ENCODE data around the gene FBXW8.

FBXW8 gene

DNA sequence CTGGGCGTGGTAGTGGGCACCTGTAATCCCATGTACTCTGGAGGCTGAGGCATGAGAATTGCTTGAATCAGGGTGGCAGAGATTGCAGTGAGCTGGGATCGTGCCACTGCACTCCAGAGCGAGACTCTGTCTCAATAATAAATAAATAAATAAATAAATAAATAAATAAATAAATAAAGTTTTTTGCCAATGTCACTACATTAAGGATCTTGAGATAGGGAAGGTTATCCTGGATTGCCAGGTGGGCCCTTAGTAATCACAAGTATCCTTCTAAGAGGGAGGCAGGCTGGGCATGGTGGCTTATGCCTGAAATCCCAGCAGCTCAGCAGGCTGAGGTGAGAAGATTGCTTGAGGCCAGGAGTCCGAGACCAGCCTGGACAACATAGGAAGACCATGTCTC lies 4.5 kb upstream of the FBXW8 start:
- POLR2A ChIA-PET: no interaction called here
- CTCF ChIA-PET: interaction anchor here (0.6 to 1.2 kb wide), 2 partner anchors 17 to 196 kb away, joined by 4 to 5 read pairs; no protein-coding TSS in a partner anchor
- TF ChIP-seq ZNF558 (tag by site-specific recombination; IDR thresholded peaks at IDR 0.05): 0 out of 2 replicates have a peak, but pooled peaks have one; percentile 50
- 0 out of 2 replicates have a peak, but pooled peaks have one; percentile 20 for TF ChIP-seq ZNF791 (tag by site-specific recombination; IDR thresholded peaks at IDR 0.05)
- TF ChIP-seq ZFP37 (tag by site-specific recombination; IDR thresholded peaks at IDR 0.05): 0 out of 2 replicates have a peak, but pooled peaks have one; percentile 50
- no peak for TF ChIP-seq REPIN1 (tag by site-specific recombination; IDR thresholded peaks at IDR 0.05; ENCODE audit: low read depth)
- no peak for TF ChIP-seq SCRT2 (tag by site-specific recombination; IDR thresholded peaks at IDR 0.05)
- TF ChIP-seq ZNF266 (tag by site-specific recombination; IDR thresholded peaks at IDR 0.05; ENCODE audit: low read depth): peak; percentile 56; the same call in 1 of the 2 replicates
- TF ChIP-seq ZXDB (tag by site-specific recombination; IDR thresholded peaks at IDR 0.05): peak; percentile 63
- peak; percentile 78 for TF ChIP-seq ZBTB8A (tag by site-specific recombination; IDR thresholded peaks at IDR 0.05)
- TF ChIP-seq ZNF202 (tag by site-specific recombination; IDR thresholded peaks at IDR 0.05; ENCODE audit: borderline replicate concordance): 0 out of 2 replicates have a peak, but pooled peaks have one; percentile 34
- peak; percentile 57; the same call in 1 of the 2 replicates for TF ChIP-seq ZNF664 (tag by site-specific recombination; IDR thresholded peaks at IDR 0.05)
- TF ChIP-seq ZNF292 (tag by site-specific recombination; IDR thresholded peaks at IDR 0.05; ENCODE audit: borderline replicate concordance, low read depth): 0 out of 2 replicates have a peak, but pooled peaks have one; percentile 50
- peak; percentile 79 for TF ChIP-seq ZNF623 (tag by site-specific recombination; IDR thresholded peaks at IDR 0.05)
- no peak for TF ChIP-seq ZNF658 (tag by site-specific recombination; IDR thresholded peaks at IDR 0.05)
- TF ChIP-seq ZNF555 (tag by site-specific recombination; conservative IDR thresholded peaks at IDR 0.05): peak; percentile 73
- no peak for TF ChIP-seq ZFP41 (tag by site-specific recombination; IDR thresholded peaks at IDR 0.05; ENCODE audit: borderline replicate concordance)
- TF ChIP-seq, protein P1, sequence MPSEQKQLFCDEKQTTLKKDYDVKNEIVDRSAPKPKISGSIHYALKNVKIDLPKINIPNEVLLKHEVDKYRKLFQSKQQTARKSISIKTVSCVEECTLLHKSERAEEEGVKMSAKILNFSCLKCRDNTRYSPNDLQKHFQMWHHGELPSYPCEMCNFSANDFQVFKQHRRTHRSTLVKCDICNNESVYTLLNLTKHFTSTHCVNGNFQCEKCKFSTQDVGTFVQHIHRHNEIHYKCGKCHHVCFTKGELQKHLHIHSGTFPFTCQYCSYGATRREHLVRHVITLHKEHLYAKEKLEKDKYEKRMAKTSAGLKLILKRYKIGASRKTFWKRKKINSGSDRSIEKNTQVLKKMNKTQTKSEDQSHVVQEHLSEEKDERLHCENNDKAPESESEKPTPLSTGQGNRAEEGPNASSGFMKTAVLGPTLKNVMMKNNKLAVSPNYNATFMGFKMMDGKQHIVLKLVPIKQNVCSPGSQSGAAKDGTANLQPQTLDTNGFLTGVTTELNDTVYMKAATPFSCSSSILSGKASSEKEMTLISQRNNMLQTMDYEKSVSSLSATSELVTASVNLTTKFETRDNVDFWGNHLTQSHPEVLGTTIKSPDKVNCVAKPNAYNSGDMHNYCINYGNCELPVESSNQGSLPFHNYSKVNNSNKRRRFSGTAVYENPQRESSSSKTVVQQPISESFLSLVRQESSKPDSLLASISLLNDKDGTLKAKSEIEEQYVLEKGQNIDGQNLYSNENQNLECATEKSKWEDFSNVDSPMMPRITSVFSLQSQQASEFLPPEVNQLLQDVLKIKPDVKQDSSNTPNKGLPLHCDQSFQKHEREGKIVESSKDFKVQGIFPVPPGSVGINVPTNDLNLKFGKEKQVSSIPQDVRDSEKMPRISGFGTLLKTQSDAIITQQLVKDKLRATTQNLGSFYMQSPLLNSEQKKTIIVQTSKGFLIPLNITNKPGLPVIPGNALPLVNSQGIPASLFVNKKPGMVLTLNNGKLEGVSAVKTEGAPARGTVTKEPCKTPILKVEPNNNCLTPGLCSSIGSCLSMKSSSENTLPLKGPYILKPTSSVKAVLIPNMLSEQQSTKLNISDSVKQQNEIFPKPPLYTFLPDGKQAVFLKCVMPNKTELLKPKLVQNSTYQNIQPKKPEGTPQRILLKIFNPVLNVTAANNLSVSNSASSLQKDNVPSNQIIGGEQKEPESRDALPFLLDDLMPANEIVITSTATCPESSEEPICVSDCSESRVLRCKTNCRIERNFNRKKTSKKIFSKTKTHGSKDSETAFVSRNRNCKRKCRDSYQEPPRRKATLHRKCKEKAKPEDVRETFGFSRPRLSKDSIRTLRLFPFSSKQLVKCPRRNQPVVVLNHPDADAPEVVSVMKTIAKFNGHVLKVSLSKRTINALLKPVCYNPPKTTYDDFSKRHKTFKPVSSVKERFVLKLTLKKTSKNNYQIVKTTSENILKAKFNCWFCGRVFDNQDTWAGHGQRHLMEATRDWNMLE (tag by site-specific recombination; conservative IDR thresholded peaks at IDR 0.05; ENCODE audit: low read depth): peak; percentile 90
- TF ChIP-seq, protein P2, sequence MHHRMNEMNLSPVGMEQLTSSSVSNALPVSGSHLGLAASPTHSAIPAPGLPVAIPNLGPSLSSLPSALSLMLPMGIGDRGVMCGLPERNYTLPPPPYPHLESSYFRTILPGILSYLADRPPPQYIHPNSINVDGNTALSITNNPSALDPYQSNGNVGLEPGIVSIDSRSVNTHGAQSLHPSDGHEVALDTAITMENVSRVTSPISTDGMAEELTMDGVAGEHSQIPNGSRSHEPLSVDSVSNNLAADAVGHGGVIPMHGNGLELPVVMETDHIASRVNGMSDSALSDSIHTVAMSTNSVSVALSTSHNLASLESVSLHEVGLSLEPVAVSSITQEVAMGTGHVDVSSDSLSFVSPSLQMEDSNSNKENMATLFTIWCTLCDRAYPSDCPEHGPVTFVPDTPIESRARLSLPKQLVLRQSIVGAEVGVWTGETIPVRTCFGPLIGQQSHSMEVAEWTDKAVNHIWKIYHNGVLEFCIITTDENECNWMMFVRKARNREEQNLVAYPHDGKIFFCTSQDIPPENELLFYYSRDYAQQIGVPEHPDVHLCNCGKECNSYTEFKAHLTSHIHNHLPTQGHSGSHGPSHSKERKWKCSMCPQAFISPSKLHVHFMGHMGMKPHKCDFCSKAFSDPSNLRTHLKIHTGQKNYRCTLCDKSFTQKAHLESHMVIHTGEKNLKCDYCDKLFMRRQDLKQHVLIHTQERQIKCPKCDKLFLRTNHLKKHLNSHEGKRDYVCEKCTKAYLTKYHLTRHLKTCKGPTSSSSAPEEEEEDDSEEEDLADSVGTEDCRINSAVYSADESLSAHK (tag by site-specific recombination; IDR thresholded peaks at IDR 0.05): no peak; the same call in 1 of the 2 replicates
- TF ChIP-seq ZNF560 (tag by site-specific recombination; IDR thresholded peaks at IDR 0.05; ENCODE audit: borderline replicate concordance): peak; percentile 49; the same call in 1 of the 2 replicates
- TF ChIP-seq ZNF404 (tag by site-specific recombination; IDR thresholded peaks at IDR 0.05): peak; percentile 64; the same call in 1 of the 2 replicates
- peak; percentile 28 for TF ChIP-seq ZNF654 (tag by site-specific recombination; IDR thresholded peaks at IDR 0.05; ENCODE audit: low read depth)
- TF ChIP-seq ZNF426 (tag by site-specific recombination; IDR thresholded peaks at IDR 0.05): peak; percentile 90
- peak; percentile 42; the same call in 1 of the 2 replicates for TF ChIP-seq ZNF501 (tag by site-specific recombination; IDR thresholded peaks at IDR 0.05)
- TF ChIP-seq, protein P3, sequence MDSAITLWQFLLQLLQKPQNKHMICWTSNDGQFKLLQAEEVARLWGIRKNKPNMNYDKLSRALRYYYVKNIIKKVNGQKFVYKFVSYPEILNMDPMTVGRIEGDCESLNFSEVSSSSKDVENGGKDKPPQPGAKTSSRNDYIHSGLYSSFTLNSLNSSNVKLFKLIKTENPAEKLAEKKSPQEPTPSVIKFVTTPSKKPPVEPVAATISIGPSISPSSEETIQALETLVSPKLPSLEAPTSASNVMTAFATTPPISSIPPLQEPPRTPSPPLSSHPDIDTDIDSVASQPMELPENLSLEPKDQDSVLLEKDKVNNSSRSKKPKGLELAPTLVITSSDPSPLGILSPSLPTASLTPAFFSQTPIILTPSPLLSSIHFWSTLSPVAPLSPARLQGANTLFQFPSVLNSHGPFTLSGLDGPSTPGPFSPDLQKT (IDR thresholded peaks at IDR 0.05; ENCODE audit: borderline replicate concordance, low read depth, low read length): no peak
- TF ChIP-seq ZNF510 (tag by site-specific recombination; IDR thresholded peaks at IDR 0.05; ENCODE audit: insufficient replicate concordance): peak; percentile 80
- TF ChIP-seq, protein P4, sequence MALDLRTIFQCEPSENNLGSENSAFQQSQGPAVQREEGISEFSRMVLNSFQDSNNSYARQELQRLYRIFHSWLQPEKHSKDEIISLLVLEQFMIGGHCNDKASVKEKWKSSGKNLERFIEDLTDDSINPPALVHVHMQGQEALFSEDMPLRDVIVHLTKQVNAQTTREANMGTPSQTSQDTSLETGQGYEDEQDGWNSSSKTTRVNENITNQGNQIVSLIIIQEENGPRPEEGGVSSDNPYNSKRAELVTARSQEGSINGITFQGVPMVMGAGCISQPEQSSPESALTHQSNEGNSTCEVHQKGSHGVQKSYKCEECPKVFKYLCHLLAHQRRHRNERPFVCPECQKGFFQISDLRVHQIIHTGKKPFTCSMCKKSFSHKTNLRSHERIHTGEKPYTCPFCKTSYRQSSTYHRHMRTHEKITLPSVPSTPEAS (tag by site-specific recombination; IDR thresholded peaks at IDR 0.05): no peak

More for the DNA sequence above, 4.5 kb upstream of the FBXW8 start:
- Histone ChIP-seq H3K9me3 (ENCODE audit: control insufficient read depth, insufficient read depth, low read depth, low read length) (no peaks in the 10 kb centered on the region), H3K36me3 (ENCODE audit: control insufficient read depth in 2 of 2, insufficient read depth in 1 of 2, low read length in 2 of 2) (no peaks in the 10 kb centered on the region), H3K4me1 (ENCODE audit: control insufficient read depth, insufficient read depth, low read length) (no peaks in the 10 kb centered on the region), H3K4me3 (ENCODE audit: low read depth, low read length) (no peak overlapping the region), H3K27ac (ENCODE audit: extremely low read depth, low read depth, low read length) (no peak overlapping the region)
